BJ (cell line): ENCODE results near the gene SPTLC3. TPM values are rescaled to one million over a fixed set of nuclear protein-coding genes. Genes with fewer than 3 reads are reported as not detected.

ENCODE experiments used
- CTCF ChIA-PET: fragments of 350-600 bp; formaldehyde crosslinking; extraction: SDS; loops from one replicate; lab custom pipeline; 2021; ENCODE audit warnings: antibody characterized with exemption, inconsistent platforms; lab: Yijun Ruan, JAX
- POLR2A ChIA-PET: fragments of 300-600 bp; sonication (Branson Sonifier 250); formaldehyde crosslinking; extraction: SDS; loops from one replicate; lab custom pipeline; 2021; ENCODE audit warnings: antibody characterized with exemption; lab: Charles Lee
- DNase-seq: peaks from one replicate; pipeline ENCODE4 v3.0.0-alpha.2; 2011; ENCODE audit warnings: low read depth
- H3K27me3 ChIP-seq: 2 replicates; pipeline ENCODE4 v1.6.0; 2011; ENCODE audit warnings: low read length; ENCODE audit not compliant: control insufficient read depth, insufficient read depth
- H3K36me3 ChIP-seq: 2 replicates; pipeline ENCODE4 v1.5.1; 2011; ENCODE audit warnings: low read length; ENCODE audit not compliant: control insufficient read depth, insufficient read depth
- H3K4me3 ChIP-seq: 2 replicates; pipeline ENCODE4 v1.5.1; 2011; ENCODE audit warnings: low read depth, mild to moderate bottlenecking, control low read depth, low read length
- CTCF ChIP-seq: IDR thresholded peaks from 2 replicates; pipeline ENCODE4 v1.5.1; 2011; ENCODE audit warnings: low read depth, mild to moderate bottlenecking, control low read depth, inconsistent platforms, low read length, moderate library complexity; ENCODE audit not compliant: insufficient read depth
- polyA plus RNA-seq: library from polyadenylated mRNA; depleted of rRNA; stranded (reverse); fragments of >200 nt; gene quantifications from 2 replicates; pipeline ENCODE4 v1.2.3, GENCODE V29; 2011

The SPTLC3 gene
- polyA plus RNA-seq, 1 experiment, result 0.27 TPM

GRCh38 chr20:12965212-12965869 is 43.4 kb upstream of the SPTLC3 start:
- Histone ChIP-seq H3K36me3 (no peaks in the 10 kb centered on the region), H3K4me3 (no peak overlapping the region), H3K27me3 (peaks cover 2% of the 10 kb centered on the region; the same call in 1 of the 2 replicates)
- ChIA-PET CTCF (interaction anchor here (0.5 to 6.2 kb wide), 8 partner anchors 29 to 356 kb away, joined by 3 to 48 read pairs (median 4); no protein-coding TSS in a partner anchor), POLR2A (no interaction called here)
- no peak for TF ChIP-seq CTCF
- DNase-seq, result no peak

- H3K36me3 ChIP-seq, result no peaks in the 10 kb centered on the region
- no peak for TF ChIP-seq CTCF
- no peak for DNase-seq
- POLR2A ChIA-PET, result no interaction called here
- peaks cover 2% of the 10 kb centered on the region; the same call in 1 of the 2 replicates for H3K27me3 ChIP-seq
- CTCF ChIA-PET, result interaction anchor here (0.7 to 6.2 kb wide), 7 partner anchors 29 to 146 kb away, joined by 3 to 48 read pairs (median 3); no protein-coding TSS in a partner anchor
- H3K4me3 ChIP-seq, result no peak overlapping the region
These were observed 42.9 kb upstream of the SPTLC3 start for GRCh38 chr20:12965870-12966251.

GRCh38 chr20:12966468-12967085 is 42.2 kb upstream of the SPTLC3 start:
- Histone ChIP-seq H3K4me3 (no peak overlapping the region), H3K36me3 (no peaks in the 10 kb centered on the region), H3K27me3 (peaks cover 2% of the 10 kb centered on the region; the same call in 1 of the 2 replicates)
- DNase-seq, result no peak
- CTCF ChIA-PET, result interaction anchor here (0.9 to 6.2 kb wide), 8 partner anchors 10 to 145 kb away, joined by 3 to 48 read pairs (median 4); no protein-coding TSS in a partner anchor
- peak; percentile 45 for TF ChIP-seq CTCF
- POLR2A ChIA-PET, result no interaction called here

- peaks cover 2% of the 10 kb centered on the region; the same call in 1 of the 2 replicates for H3K27me3 ChIP-seq
These were observed 40.8 kb upstream of the SPTLC3 start for GRCh38 chr20:12967932-12968331.

More at GRCh38 chr20:12967932-12968331, 40.8 kb upstream of the SPTLC3 start:
- Histone ChIP-seq H3K36me3 (no peaks in the 10 kb centered on the region), H3K4me3 (no peak overlapping the region)
- no peak for DNase-seq
- no peak for TF ChIP-seq CTCF
- ChIA-PET POLR2A (no interaction called here), CTCF (interaction anchor here (1.1 to 6.2 kb wide), 6 partner anchors 9 to 140 kb away, joined by 4 to 48 read pairs (median 10); no protein-coding TSS in a partner anchor)
